A673 (cell line): ENCODE measurements around the gene DENND1A. TPM values are rescaled to one million over a fixed set of nuclear protein-coding genes. Genes with fewer than 3 reads are reported as not detected.

Experiments
- BruUV-seq: library from RNA; stranded (reverse); fragments of 400-500 nt; replicated peaks from 2 replicates; lab custom pipeline; 2021; lab: Mats Ljungman, UMichigan
- CTCF ChIA-PET: fragments of 300-600 bp; sonication (Branson Sonifier 250); formaldehyde crosslinking; loops from one replicate; lab custom pipeline; 2022; ENCODE audit warnings: antibody characterized with exemption; lab: Charles Lee
- POLR2A ChIA-PET: fragments of 300-600 bp; sonication (Branson Sonifier 250); formaldehyde crosslinking; loops from one replicate; lab custom pipeline; 2022; ENCODE audit warnings: antibody characterized with exemption; ENCODE audit not compliant: low non-redundant PET; lab: Charles Lee
- DNase-seq: peaks from one replicate; pipeline ENCODE4 v3.0.0-alpha.2; 2015; ENCODE audit warnings: low spot score
- H3K27ac ChIP-seq: fragments of 200-600 bp; sonication (generic); 2 replicates; pipeline ENCODE4 v1.5.1; 2016; ENCODE audit warnings: mixed run types, low read depth, mild to moderate bottlenecking, mixed read lengths, antibody characterized with exemption, low read length; ENCODE audit not compliant: poor library complexity, severe bottlenecking
- H3K27me3 ChIP-seq: fragments of 200-600 bp; sonication (generic); replicated peaks from 2 replicates; pipeline ENCODE4 v1.6.1; 2017; ENCODE audit warnings: mixed run types, low read depth, mild to moderate bottlenecking, mixed read lengths, antibody characterized with exemption, low read length; ENCODE audit not compliant: insufficient read depth, poor library complexity
- H3K36me3 ChIP-seq: fragments of 200-600 bp; sonication (generic); 2 replicates; pipeline ENCODE4 v1.6.1; 2016; ENCODE audit warnings: mixed run types, mild to moderate bottlenecking, mixed read lengths, antibody characterized with exemption, low read length; ENCODE audit not compliant: insufficient read depth, poor library complexity, severe bottlenecking
- H3K4me1 ChIP-seq: fragments of 200-600 bp; sonication (generic); 2 replicates; pipeline ENCODE4 v1.6.1; 2017; ENCODE audit warnings: mixed run types, mild to moderate bottlenecking, mixed read lengths, antibody characterized with exemption, low read length; ENCODE audit not compliant: insufficient read depth, poor library complexity, severe bottlenecking
- H3K4me3 ChIP-seq: fragments of 200-600 bp; sonication (generic); 2 replicates; pipeline ENCODE4 v1.5.1; 2016; ENCODE audit warnings: low read depth, mixed run types, mild to moderate bottlenecking, mixed read lengths, low read length; ENCODE audit not compliant: poor library complexity, severe bottlenecking
- H3K9me3 ChIP-seq: fragments of 200-600 bp; sonication (generic); 2 replicates; pipeline ENCODE4 v1.6.1; 2016; ENCODE audit warnings: mixed run types, low read depth, mild to moderate bottlenecking, mixed read lengths, antibody characterized with exemption, low read length; ENCODE audit not compliant: poor library complexity, severe bottlenecking
- CTCF ChIP-seq: fragments of 300-800, 200-600 bp; sonication (generic); conservative IDR thresholded peaks from 2 replicates; pipeline ENCODE4 v1.5.1; 2017; ENCODE audit warnings: low read depth, mild to moderate bottlenecking, antibody characterized with exemption, low read length, moderate library complexity, mixed read lengths
- EZH2 ChIP-seq: fragments of 200-600 bp; sonication (generic); IDR thresholded peaks from 2 replicates; pipeline ENCODE4 v1.6.1; 2017; ENCODE audit warnings: borderline replicate concordance, low read depth, mild to moderate bottlenecking, mixed read lengths, antibody characterized with exemption, low read length; ENCODE audit not compliant: poor library complexity, severe bottlenecking
- intact Hi-C: fragments of 100-400 bp; cut with micrococcal nuclease; formaldehyde crosslinking; loops from one replicate; pipeline ENCODE4 v1.10.0; 2022; ENCODE audit not compliant: unreplicated experiment
- total RNA-seq: library from RNA; stranded (reverse); gene quantifications from 2 replicates; pipeline ENCODE4 v1.2.3, GENCODE V29; 2021

The DENND1A gene
- total RNA-seq, 1 experiment from 2014 or later, result 12.0 TPM

DNA sequence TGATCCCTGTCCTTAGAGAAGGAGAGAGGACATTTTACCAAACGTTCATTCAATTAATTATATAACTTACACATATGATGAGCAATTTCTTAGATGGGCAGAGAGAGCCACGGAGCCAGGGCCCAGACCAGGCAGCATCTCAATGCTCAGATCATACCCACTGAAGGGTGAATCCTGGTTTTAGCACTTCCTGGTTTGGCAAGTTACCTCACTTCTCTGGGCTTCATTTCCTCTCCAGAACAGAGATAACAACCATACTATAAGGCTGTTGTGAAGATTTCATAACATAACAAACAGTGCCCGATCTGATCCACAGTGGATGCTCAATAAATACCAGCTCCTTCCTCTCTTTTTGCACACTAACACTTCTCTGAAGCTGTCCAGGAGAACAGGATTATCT is 271.1 kb downstream of the DENND1A start:
- CTCF ChIA-PET, result no interaction called here
- Histone ChIP-seq H3K36me3 (no peaks in the 10 kb centered on the region), H3K27me3 (no peaks in the 10 kb centered on the region), H3K4me3 (no peak overlapping the region), H3K9me3 (no peaks in the 10 kb centered on the region), H3K4me1 (peaks cover 9% of the 10 kb centered on the region), H3K27ac (no peak overlapping the region)
- no peak for DNase-seq
- TF ChIP-seq CTCF (no peak), EZH2 (no peak)
- no TSS peak for BruUV-seq
- POLR2A ChIA-PET, result no interaction called here
- intact Hi-C loops, result no loop called here

DNA sequence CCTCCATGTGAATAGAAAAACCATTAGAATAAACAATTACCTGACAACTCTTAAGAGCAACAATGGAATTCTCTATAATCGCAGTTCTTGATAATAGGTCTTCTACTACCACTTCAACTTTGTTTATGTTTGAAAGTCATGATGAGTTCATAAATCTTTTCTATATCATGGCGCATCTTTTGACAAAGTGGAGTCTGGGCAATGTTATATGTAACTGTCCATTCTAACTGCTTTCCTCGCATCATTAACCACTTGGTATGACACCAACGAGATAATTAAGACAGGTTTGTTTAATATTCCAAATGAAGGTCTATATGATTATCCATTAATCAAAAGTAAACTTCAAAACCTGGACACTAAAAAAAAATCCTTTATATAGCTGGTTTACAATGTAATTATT is 272.0 kb downstream of the DENND1A start:
- POLR2A ChIA-PET, result no interaction called here
- BruUV-seq, result no TSS peak

DNA sequence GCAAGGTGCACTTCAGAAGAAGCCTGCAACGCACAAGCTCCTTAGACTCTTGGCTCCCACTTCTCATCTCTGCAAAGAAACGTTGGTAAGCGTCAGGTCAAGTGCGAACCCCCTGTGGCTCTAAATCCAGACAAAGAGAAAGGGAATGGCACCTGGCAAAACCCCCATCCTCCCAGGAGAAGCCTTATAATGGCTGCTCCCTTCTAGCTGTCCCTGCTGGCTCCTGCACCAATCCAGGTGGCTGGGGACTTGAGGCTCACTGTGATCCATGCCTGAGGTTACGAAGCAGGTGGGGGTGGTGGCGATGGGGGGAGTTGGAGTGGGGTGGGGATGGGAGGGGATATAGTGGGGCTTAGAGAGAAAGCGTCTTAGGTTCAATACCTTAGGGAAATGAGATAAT is 272.8 kb downstream of the DENND1A start:
- Histone ChIP-seq H3K9me3 (no peaks in the 10 kb centered on the region), H3K4me3 (no peak overlapping the region), H3K36me3 (no peaks in the 10 kb centered on the region), H3K27me3 (no peaks in the 10 kb centered on the region), H3K27ac (no peak overlapping the region), H3K4me1 (peaks cover 9% of the 10 kb centered on the region)
- CTCF ChIA-PET, result no interaction called here
- POLR2A ChIA-PET, result no interaction called here
- no TSS peak for BruUV-seq
- no peak for DNase-seq
- TF ChIP-seq CTCF (no peak), EZH2 (no peak)
- intact Hi-C loops, result no loop called here

More for the DNA sequence above, 272.0 kb downstream of the DENND1A start:
- Histone ChIP-seq H3K9me3 (no peaks in the 10 kb centered on the region), H3K4me3 (no peak overlapping the region), H3K4me1 (peaks cover 9% of the 10 kb centered on the region), H3K27me3 (no peaks in the 10 kb centered on the region), H3K27ac (no peak overlapping the region), H3K36me3 (no peaks in the 10 kb centered on the region)
- DNase-seq, result no peak
- CTCF ChIA-PET, result no interaction called here
- intact Hi-C loops, result no loop called here
- TF ChIP-seq CTCF (no peak), EZH2 (no peak)
